ENCODE results near the gene CAMSAP1.

- TF ChIP-seq CTCF (IDR thresholded peaks at IDR 0.05; ENCODE audit: low read length) (no peak), EZH2 (IDR thresholded peaks at IDR 0.05; ENCODE audit: borderline replicate concordance, low read length) (no peak)
Measured at GRCh38 chr9:135794361-135794885, 112.9 kb downstream of the CAMSAP1 start.
